Measurements from ENCODE around the gene SCNN1A.
A peak's percentile ranks its signal among the peaks of the same experiment; 100 is the strongest.

The SCNN1A gene

GRCh38 chr12:6383572-6384498 lies 8.5 kb upstream of the SCNN1A start, which contains the start of gene LTBR:
LTBR (plus strand) TSS chr12:6384162; CDS start chr12:6384359, 197 bp downstream.
- DNase-seq: peak; percentile 14

- DNase-seq: no peak
These were observed 7.6 kb upstream of the SCNN1A start for GRCh38 chr12:6382982-6383381.

DNA sequence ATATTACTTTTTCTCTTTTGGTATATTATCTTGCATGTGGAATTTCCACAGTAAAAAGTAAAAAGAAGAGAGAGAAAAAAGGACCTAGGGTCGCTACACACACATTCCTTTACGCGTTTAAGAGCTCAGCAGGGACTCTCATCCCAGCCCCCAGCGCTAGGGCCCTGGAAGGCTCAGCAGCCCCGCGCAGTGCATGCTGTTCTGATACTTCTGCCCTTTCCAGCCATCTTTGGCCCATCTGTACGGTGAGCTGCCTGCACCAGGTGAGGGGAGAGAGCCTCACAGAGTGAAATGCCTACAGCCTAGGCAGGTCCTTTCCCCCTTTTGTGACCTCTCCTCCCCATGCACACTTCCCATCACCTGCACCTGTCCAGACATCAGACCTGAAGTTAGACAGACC lies 7.0 kb upstream of the SCNN1A start:
- DNase-seq: no peak

- DNase-seq: no peak
These were observed 5.1 kb upstream of the SCNN1A start for GRCh38 chr12:6380141-6381121.

GRCh38 chr12:6378709-6379472 lies 3.5 kb upstream of the SCNN1A start:
- DNase-seq: no peak

GRCh38 chr12:6377667-6377994 lies 2.3 kb upstream of the SCNN1A start:
- no peak for DNase-seq

- peak; percentile 8 for DNase-seq
These were observed 1.7 kb upstream of the SCNN1A start for GRCh38 chr12:6376870-6377666.

DNA sequence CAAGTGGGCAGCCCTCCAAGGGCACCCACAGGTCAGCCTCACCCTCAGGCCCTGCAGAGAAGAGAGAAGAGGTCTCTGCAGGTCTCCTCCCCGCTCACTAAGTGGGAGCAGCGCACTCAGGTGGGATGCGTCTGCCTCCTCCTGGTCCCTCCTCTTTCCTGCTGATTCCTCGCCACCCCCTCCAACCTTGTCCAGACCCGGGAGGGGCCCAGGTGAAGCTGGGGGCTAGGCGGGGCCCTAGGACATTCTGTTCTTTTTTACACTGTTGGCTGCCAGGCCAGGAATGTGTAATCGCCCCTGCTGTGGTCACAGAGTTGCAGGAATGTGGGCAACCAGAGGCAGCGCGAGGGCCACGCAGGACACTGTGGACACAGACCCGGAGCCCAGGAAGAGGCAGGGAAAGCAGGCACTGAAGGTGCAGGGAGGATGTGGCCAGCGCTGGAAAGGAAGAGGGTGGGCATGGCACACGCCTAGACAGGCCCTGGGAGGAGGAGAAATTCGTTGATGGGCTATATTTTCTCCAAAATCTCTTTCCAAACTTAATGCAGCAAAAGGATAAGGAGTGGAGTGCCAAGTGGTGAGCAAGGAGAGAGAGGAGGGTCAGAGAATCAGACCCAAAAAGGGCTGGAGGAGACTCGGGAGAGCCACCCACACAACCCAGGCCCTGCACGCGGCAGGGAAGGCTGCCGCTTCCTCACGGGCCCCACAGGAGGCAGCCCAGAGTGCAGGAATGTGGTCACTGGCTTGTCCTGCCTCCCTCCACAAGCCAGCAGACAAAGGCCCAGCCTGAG lies 911 bp upstream of the SCNN1A start:
- no peak for DNase-seq

GRCh38 chr12:6374786-6375160 lies 590 bp downstream of the SCNN1A start:
- no peak for DNase-seq

DNA sequence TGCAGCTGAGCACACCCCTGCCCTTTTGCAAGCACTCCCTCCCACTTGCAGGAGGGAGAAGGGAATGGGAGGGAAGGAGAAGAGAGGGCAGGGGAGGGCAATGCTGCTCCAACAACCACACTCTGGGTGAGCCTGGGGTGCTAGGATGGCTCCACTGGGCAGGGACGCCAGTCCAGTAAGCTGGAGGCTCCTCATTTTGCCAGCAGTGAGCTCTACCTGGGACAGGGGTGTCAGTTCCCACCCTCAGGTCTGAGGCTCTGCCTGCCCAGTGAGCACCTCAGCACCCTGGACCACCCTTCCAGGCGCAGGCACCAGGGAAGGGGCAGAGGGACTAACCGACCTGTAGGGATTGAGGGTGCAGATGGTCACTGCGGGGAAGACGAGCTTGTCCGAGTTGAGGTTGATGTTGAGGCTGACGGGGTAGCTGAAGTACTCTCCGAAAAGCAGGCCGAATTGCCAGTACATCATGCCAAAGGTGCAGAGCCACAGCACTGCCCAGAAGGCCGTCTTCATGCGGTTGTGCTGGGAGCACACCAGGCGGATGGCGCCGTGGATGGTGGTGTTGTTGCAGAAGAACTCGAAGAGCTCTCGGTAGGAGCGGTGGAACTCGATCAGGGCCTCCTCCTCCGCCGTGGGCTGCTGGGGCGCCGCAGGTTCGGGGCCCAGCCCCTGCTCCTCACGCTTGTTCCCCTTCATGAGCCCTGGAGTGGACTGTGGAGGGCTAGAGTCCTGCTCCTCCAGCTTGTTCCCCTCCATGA lies 1.2 kb downstream of the SCNN1A start:
- DNase-seq: no peak

GRCh38 chr12:6373022-6373787 lies 2.2 kb downstream of the SCNN1A start:
- DNase-seq: peak; percentile 94

GRCh38 chr12:6372403-6373003 lies 2.9 kb downstream of the SCNN1A start:
- peak; percentile 74 for DNase-seq

- peak; percentile 75 for DNase-seq
These were observed 4.2 kb downstream of the SCNN1A start for GRCh38 chr12:6370994-6371754.

- DNase-seq: no peak
These were observed 4.8 kb downstream of the SCNN1A start for GRCh38 chr12:6370576-6370935.

- DNase-seq: no peak
These were observed 5.3 kb downstream of the SCNN1A start for GRCh38 chr12:6369916-6370575.

DNA sequence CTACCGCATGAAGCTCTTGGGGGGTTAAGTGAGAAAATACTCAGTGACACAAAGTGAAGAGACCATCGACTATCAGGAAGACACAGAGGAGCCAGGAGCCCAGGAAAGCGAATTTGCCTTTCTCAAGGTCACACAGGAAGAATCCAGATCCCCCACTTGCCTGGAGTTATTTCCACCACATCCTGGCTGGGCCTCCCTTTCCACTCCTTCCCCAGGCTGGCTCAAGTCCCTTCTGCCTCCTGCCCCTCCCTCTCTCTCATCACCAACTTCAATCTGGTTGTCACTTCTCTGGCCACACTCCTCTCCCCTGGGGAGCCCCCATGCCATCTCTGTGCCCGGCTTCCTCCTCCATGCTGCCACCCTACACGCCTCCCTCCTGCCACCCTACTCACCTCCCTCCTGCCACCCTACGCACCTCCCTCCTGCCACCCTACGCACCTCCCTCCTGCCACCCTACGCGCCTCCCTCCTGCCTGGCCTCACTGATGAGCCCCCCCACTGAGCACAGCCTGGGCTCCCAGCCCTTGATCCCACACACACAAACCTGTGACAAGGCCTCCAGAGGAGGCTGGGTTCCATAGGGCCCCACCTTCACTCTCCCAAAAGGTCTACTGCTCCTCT lies 6.3 kb downstream of the SCNN1A start:
- DNase-seq: no peak

All from NCI-H526 treated with DMSO at 0.1 percent for 48 hours (cell line).